Vagina (tissue), 2 donors: ENCODE results near the gene SH3GLB2. TPM values are rescaled to one million over a fixed set of nuclear protein-coding genes. Genes with fewer than 3 reads are reported as not detected.

ENCODE experiments used
- DNase-seq, 2 donors: peaks; one replicate each; pipeline ENCODE4 v3.0.0-alpha.2; 2017; ENCODE audit errors: extremely low spot score in 2 of 2
- H3K27ac ChIP-seq: fragments of 200-600 bp; sonication (generic); one replicate; pipeline ENCODE4 v1.5.1; 2019
- H3K27me3 ChIP-seq: fragments of 200-600 bp; sonication (generic); one replicate; pipeline ENCODE4 v1.5.1; 2019
- H3K36me3 ChIP-seq, 2 donors: fragments of 200-600 bp; sonication (generic); one replicate each; pipeline ENCODE4 v1.5.1; 2017 to 2019
- H3K4me1 ChIP-seq: fragments of 200-600 bp; sonication (generic); one replicate; pipeline ENCODE4 v1.5.1; 2019
- H3K4me3 ChIP-seq, 2 donors: fragments of 200-600 bp; sonication (generic); 1 replicate in 1 of 2; 2 replicates in 1 of 2; pipeline ENCODE4 v1.5.1; 2016 to 2019
- H3K9me3 ChIP-seq: fragments of 200-600 bp; sonication (generic); one replicate; pipeline ENCODE4 v1.5.1; 2019
- CTCF ChIP-seq, 3 experiments: fragments of 450-650 bp in 2 of 3; fragments of 200-600 bp in 1 of 3; sonication (generic) in 1 of 3; IDR thresholded peaks; one replicate each; pipeline ENCODE4 v1.5.1; 2017 to 2019; ENCODE audit warnings: antibody characterized with exemption in 3 of 3, mild to moderate bottlenecking in 2 of 3, moderate library complexity in 2 of 3
- POLR2A ChIP-seq, 2 donors: fragments of 450-650 bp; IDR thresholded peaks; one replicate each; pipeline ENCODE4 v1.6.1; 2017; ENCODE audit warnings: antibody characterized with exemption in 2 of 2, mild to moderate bottlenecking in 2 of 2, moderate library complexity in 2 of 2
- POLR2AphosphoS5 ChIP-seq, 2 donors: sonication (generic); formaldehyde crosslinking; IDR thresholded peaks; one replicate each; pipeline ENCODE4 v1.9.0; 2017; ENCODE audit warnings: antibody characterized with exemption in 2 of 2, mild to moderate bottlenecking in 2 of 2, low read depth in 1 of 2; ENCODE audit not compliant: insufficient read depth in 1 of 2
- intact Hi-C: fragments of 100-400 bp; cut with DNase I; formaldehyde crosslinking; loops from one replicate; pipeline ENCODE4 v1.15.1; 2023
- total RNA-seq: library from RNA; depleted of rRNA; stranded (reverse); fragments of >200 nt; gene quantifications from one replicate; pipeline ENCODE4 v1.2.3, GENCODE V29; 2016

Gene SH3GLB2
- 86.2 TPM for total RNA-seq

DNA sequence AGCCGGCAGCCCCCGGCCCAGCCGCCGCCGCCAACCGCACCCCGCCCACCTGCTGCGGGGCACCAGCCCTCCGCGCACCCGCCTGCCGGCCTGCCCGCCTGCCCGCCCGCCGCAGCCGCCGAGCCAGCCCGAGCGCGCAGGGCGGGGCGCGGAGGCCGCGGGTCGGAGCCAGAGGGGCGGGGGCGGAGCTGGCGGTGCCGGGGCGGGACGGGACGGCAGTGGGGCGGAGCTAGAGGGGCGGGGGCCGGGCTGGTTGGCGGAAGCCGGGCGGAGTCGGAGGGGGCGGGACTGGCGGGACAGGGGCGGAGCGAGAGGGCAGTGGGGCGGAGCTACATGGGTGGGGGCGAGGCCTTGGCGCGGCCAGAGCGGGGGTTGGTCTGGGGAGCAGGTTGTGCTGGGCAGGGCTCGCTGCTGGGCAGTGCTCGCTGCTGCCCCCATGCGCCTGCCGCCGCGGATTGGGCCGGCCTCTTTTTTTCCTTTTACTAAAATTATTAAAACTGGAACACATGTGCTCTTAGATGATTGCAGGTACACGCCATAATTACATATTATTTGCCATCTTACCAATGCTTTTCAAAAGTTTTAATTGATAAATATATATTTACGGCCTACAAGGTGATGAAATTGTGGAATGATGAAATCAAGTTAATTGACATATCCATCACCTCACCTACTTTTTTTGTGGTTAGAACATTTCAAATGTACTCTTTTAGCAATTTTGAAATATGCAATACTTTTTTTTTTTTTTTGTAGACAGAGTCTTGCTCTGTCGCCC is at the start of gene SH3GLB2:
Gene SH3GLB2 (minus strand): TSS at position 140 of the 775 bp plus-strand sequence. CDS start 177 bp downstream, outside the sequence.
- Histone ChIP-seq H3K27ac (peak within 1 kb of the TSS; percentile 95), H3K36me3 (no peaks in the 10 kb centered on the region), H3K4me1 (peaks cover 33% of the 10 kb centered on the region), H3K9me3 (no peaks in the 10 kb centered on the region), H3K27me3 (no peaks in the 10 kb centered on the region), H3K4me3 (peak within 1 kb of the TSS; percentile 91 to 96)
- DNase-seq: peak in 1 of 2 donors; percentile 96
- TF ChIP-seq POLR2A (IDR thresholded peaks at IDR 0.05) (peak in 1 of 2 donors; percentile 56), POLR2AphosphoS5 (IDR thresholded peaks at IDR 0.05; ENCODE audit: insufficient read depth in 1 of 2, low read depth in 1 of 2) (peak; percentile 33 to 60), CTCF (IDR thresholded peaks at IDR 0.05) (peak; percentile 46 to 79 (median 59))
- intact Hi-C loops: no loop called here

GRCh38 chr9:129077236-129077635 is 49.1 kb upstream of the SH3GLB2 start:
- peaks cover 15% of the 10 kb centered on the region for H3K4me1 ChIP-seq
- no peak for DNase-seq
- no peaks in the 10 kb centered on the region for H3K36me3 ChIP-seq
- no peaks in the 10 kb centered on the region for H3K27me3 ChIP-seq
- H3K9me3 ChIP-seq: no peaks in the 10 kb centered on the region
- no peak overlapping the region for H3K27ac ChIP-seq
- no peak for TF ChIP-seq POLR2AphosphoS5 (IDR thresholded peaks at IDR 0.05; ENCODE audit: insufficient read depth in 1 of 2, low read depth in 1 of 2)
- TF ChIP-seq CTCF (IDR thresholded peaks at IDR 0.05): no peak
- no peak for TF ChIP-seq POLR2A (IDR thresholded peaks at IDR 0.05)
- intact Hi-C loops: no loop called here
- no peak overlapping the region for H3K4me3 ChIP-seq

- Histone ChIP-seq H3K9me3 (no peaks in the 10 kb centered on the region), H3K36me3 (no peaks in the 10 kb centered on the region), H3K4me1 (peaks cover 9% of the 10 kb centered on the region), H3K4me3 (no peak overlapping the region), H3K27me3 (no peaks in the 10 kb centered on the region), H3K27ac (no peak overlapping the region)
- intact Hi-C loops: no loop called here
- DNase-seq: no peak
- TF ChIP-seq POLR2AphosphoS5 (IDR thresholded peaks at IDR 0.05; ENCODE audit: insufficient read depth in 1 of 2, low read depth in 1 of 2): no peak
- no peak for TF ChIP-seq POLR2A (IDR thresholded peaks at IDR 0.05)
- TF ChIP-seq CTCF (IDR thresholded peaks at IDR 0.05): no peak
Measured at GRCh38 chr9:129076640-129077037, 48.5 kb upstream of the SH3GLB2 start.

- intact Hi-C loops: no loop called here
- Histone ChIP-seq H3K4me1 (peaks cover 5% of the 10 kb centered on the region), H3K27me3 (no peaks in the 10 kb centered on the region), H3K27ac (no peak overlapping the region), H3K36me3 (no peaks in the 10 kb centered on the region), H3K9me3 (no peaks in the 10 kb centered on the region), H3K4me3 (no peak overlapping the region)
- TF ChIP-seq POLR2A (IDR thresholded peaks at IDR 0.05) (no peak), CTCF (IDR thresholded peaks at IDR 0.05) (no peak), POLR2AphosphoS5 (IDR thresholded peaks at IDR 0.05; ENCODE audit: insufficient read depth in 1 of 2, low read depth in 1 of 2) (no peak)
- no peak for DNase-seq
Measured at GRCh38 chr9:129075996-129076639, 48.0 kb upstream of the SH3GLB2 start.

DNA sequence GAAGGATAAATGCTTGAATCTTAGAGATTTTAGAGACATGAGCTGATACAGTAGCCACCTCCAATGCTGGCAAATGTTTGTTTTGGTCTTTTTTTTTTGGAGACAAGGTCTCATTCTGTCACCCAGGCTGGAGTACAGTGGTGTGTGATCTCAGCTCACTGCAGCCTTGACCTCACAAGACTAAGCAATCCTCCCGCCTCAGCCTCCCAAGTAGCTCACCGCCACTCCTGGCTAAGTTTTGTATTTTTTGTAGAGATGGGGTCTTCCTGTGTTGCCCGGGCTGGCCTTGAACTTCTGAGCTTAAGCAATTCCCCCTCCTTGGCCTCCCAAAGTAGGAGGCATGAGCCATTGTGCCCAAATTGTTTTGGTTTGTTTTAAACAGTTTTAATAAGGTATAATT is 46.0 kb upstream of the SH3GLB2 start:
- TF ChIP-seq CTCF (IDR thresholded peaks at IDR 0.05) (no peak), POLR2AphosphoS5 (IDR thresholded peaks at IDR 0.05; ENCODE audit: insufficient read depth in 1 of 2, low read depth in 1 of 2) (no peak), POLR2A (IDR thresholded peaks at IDR 0.05) (no peak)
- Histone ChIP-seq H3K4me3 (no peak overlapping the region), H3K9me3 (no peaks in the 10 kb centered on the region), H3K27me3 (no peaks in the 10 kb centered on the region), H3K4me1 (no peaks in the 10 kb centered on the region), H3K36me3 (peaks cover 0 to 4% of the 10 kb centered on the region in 2 donors), H3K27ac (no peak overlapping the region)
- intact Hi-C loops: no loop called here
- DNase-seq: no peak
